ENCODE measurements around the gene UVRAG. TPM values are rescaled to one million over a fixed set of nuclear protein-coding genes. Genes with fewer than 3 reads are reported as not detected.
A peak's percentile ranks its signal among the peaks of the same experiment; 100 is the strongest.
"Not testable (repeated sequence)": the region's sequence is repeated elsewhere in the genome, so short reads cannot be mapped to it uniquely, and the experiment has no call there.

The UVRAG gene
- total RNA-seq, 1 experiment from 2014 or later, result 14.0 TPM

DNA sequence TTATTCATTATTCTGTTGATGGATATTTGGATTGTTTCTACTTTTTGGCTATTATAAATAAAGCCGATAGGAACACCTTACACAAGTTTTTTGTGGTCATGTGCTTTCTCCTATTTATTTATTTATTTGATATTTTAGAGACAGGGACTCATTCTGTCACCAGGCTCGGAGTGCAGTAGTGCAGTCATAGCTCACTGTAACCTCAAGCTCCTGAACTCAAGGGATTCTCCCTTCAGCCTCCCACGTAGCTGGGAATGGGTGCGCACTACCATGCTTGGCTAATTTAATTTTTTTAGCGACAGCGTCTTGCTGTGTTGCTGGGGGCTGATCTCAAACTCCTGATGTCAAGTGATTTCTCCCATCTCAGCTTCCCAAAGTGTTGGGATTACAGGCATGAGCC is 135.1 kb downstream of the UVRAG start:
- DNase-seq (ENCODE audit: low read depth), result no peak

DNA sequence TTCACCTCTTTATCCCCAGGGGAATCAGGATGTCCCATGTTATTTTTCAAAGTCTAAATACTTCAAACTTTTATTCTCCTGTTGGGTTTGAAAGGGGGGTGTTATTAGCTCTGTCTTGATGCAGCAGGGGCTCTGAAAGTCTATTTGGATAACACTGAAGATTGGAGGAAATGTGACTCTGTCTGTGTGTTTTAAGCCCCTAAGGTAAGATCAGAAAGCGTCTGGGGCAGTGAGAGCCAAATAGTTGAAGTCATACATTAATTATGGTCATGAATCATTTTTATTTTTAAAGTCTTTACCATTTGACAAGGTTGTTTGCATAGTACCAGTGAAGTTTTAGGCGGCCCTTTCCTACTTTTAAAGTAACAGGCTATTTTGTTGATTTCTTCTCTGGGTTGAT is 139.0 kb downstream of the UVRAG start:
- no peak for DNase-seq (ENCODE audit: low read depth)

DNA sequence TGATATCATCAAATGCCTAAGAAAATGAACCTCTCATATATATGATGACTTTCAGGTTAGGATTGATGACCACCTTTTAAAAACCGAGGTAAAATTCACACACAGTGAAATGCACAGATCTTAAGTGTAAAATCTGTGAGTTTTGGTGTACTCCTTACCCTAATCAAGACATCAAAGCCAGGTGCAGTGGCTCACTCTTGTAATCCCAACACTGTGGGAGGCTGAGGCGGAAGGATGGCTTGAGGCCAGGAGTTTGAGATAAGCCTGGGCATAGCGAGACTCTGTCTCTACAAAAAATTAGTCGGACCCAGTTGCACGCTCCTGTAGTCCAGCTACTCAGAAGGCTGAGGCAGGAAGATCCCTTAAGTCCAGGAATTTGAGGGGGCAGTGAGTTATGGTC is 140.4 kb downstream of the UVRAG start:
- DNase-seq (ENCODE audit: low read depth), result no peak

DNA sequence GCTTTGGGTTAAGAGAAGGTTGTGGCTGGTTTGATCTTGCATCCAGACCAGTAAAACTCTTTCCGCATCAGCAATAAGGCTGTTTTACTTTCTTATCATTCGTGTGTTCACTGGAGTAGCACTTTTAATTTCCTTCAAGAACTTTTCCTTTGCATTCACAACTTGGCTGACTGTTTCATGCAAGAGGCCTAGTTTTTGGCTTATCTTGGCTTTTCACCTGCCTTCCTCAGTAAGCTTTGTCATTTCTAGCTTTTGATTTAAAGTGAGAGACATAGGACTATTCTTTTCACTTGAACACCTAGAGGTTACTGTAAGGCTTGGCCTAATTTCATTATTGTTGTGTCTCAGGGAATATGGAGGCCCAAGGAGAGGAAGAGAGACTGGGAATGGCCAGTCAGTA is 144.5 kb downstream of the UVRAG start:
- DNase-seq (ENCODE audit: low read depth), result no peak

DNA sequence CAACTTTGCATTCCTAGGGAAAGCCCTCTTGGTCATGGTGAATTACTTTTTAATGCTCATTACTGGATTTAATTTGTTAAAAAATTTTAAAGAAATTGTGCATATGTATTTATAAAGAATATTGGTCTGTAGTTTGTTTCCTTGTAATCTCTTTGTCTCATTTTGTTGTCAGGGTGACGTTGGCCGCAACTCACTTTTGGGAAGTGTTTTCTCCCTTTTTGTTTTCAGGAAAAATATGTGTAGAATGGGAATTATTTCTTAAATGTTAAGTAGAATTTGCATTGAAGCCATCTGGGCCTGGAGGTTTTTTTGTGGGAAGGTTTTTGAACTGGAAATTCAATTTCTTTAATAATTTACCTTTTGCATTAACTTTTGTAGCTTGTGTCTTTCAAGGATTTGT is 149.1 kb downstream of the UVRAG start:
- DNase-seq (ENCODE audit: low read depth), result no peak

DNA sequence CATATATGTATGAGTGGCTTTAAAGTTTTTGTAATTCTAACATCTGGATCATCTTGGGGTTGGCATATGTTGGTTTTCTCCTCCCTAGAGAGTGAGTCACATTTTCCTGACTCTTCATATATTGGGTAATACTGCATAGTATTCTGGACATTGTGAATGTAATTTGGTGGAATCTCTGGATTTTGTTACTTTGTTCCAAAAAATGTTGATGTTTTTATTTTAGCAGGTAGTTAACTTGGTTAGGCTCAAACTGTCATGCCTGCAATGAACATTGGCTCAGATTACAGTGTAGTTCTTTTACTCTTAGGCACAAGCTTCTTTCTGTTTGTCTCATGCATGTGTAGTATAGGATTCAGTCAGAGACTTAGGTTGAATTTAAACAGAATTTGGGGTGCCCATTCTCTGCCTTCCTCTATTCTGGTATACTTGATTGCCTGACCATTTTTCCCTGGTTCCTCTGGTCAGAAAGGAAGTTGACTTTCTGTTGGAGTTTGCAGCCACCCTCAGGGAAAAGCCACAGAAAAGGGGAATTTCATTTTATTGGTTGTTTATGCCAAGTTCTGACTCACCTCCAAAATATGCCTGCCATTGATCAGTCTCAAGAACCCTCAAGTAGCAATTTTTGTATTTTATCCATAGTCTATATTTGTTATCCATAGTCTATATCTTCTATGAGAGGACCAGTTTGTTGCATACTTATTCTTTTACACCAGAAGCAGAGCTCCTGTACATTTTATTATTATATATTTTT is 151.7 kb downstream of the UVRAG start:
- peak; percentile 79 for DNase-seq (ENCODE audit: low read depth)

DNA sequence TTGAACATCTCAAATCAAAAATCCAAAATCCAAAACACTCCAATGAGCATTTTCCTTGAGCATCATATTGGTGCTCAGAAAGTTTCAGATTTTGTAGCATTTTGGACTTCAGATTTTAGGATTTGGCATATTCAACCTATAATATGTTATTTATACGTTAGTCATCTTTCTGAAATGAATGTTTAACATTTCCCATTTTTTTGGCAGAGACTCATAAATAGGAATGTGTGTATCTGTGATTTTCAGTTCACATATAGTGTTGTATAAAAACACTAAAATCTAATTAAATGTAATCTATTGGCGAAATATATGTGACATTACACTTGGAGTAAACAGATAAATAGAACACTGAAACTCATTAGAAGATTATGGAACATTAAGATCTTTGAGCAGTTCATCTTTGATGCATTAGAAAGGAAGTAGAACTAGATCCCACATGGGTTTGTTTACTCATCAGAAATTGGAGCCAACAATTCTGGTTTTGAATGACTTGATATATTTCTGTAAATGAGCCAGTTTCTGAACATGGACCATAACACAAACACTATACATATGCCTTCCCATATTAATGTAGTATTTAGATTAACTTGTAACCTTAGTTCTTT is 153.1 kb downstream of the UVRAG start:
- DNase-seq (ENCODE audit: low read depth), result no peak

DNA sequence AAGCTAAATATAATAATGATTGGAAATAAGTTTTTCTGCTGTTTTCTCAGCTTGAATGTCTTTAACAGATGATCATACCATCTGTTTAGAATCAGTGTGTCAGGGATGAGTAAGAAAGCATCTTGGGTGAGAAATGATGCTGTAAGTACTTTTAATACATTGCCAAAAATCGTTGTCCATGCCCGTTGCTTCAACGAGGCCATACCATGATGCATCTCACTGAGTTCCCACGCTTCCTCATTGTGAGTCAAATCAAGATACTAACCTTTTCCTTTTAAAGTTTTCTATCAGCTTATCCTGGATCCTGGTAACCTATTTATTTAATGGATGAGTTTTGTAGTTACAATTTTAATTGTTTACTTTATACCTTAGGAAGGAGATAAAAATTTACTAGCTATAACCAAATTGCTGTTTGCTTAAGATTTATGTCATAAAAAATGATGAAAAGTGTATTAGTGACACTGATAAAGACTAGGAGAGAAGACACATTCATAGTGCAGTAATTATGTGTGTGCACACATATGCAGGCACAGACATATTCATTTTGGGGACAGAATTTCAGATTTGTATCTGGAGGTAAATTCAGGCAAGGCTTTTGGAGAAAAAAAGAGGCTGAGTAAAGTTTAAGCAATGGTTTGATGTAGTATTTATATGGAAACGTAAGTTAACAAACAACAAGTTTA is 154.8 kb downstream of the UVRAG start:
- DNase-seq (ENCODE audit: low read depth), result peak; percentile 13

DNA sequence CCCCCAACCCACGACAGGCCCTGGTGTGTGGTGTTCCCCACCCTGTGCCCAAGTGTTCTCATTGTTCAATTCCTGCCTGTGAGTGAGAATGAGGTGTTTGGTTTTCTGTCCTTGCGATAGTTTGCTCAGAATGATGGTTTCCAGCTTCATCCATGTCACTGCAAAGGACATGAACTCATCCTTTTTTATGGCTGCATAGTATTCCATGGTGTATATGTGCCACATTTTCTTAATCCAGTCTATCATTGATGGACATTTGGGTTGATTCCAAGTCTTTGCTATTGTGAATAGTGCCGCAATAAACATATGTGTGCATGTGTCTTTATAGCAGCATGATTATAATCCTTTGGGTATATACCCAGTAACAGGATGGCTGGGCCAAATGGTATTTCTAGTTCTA is 158.7 kb downstream of the UVRAG start:
- DNase-seq (ENCODE audit: low read depth), result not testable (repeated sequence)

DNA sequence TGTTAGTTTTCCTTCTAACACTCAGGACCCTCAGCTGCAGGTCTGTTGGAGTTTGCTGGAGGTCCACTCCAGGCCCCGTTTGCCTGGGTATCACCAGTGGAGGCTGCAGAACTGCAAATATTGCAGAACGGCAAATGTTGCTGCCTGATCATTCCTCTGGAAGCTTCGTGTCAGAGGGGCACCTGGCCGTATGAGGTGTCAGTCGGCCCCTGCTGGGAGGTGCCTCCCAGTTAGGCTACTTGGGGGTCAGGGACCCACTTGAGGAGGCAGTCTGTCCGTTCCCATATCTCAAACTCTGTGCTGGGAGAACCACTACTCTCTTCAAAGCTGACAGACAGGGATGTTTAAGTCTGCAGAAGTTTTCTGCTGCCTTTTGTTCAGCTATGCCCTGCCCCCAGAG is 164.1 kb downstream of the UVRAG start:
- not testable (repeated sequence) for DNase-seq (ENCODE audit: low read depth)

DNA sequence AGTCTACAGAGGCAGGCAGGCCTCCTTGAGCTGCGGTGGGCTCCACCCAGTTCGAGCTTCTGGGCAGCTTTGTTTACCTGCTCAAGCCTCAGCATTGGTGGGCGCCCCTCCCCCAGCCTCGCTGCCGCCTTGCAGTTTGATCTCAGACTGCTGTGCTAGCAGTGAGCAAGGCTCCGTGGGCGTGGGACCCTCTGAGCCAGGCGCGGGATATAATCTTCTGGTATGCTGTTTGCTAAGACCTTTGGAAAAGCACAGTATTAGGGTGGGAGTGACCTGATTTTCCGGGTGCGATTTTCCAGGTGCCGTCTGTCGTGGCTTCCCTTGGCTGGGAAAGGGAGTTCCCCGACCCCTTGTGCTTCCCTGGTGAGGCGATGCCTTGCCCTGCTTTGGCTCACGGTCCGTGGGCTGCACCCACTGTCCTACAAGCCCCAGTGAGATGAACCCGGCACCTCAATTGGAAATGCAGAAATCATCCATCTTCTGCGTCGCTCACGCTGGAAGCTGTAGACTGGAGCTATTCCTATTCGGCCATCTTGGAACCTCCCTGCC is 164.5 kb downstream of the UVRAG start:
- DNase-seq (ENCODE audit: low read depth), result not testable (repeated sequence)

DNA sequence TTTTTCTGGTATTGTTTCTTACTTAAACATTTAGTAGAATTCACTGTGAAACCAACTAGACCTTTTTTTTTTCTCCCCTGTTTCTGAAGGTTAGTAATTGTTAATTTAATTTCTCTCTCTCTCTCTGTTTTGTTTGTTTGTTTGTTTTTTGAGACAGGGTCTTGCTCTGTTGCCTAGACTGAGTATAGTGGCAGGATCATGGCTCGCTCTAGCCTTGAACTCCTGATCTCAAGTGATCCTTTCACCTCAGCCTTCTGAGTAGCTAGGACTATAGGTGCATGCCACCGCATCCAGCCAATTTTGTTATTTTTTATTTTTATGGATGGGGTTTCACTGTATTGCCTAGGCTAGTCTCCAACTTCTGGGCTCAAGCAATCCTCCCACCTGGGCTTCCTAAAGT is 165.0 kb downstream of the UVRAG start:
- DNase-seq (ENCODE audit: low read depth), result no peak

DNA sequence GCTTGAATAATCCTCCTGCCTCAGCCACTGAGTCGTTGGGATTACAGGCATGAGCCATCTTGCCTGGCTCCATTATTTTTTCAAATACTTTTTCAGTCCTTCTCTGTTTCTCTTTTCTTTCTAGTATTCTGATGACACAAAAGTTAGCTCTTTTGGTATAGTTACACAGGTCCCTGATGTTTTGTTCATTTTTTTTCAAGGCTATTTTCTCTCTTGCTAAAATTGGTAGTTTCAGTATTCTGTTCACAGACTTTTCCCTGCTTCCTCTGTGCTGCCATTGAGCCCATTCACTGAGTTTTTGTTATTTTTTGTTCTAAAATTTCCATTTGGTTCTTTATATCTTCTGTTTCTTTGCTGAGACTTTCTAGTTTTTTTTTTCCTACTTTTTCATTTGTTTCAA is 166.5 kb downstream of the UVRAG start:
- no peak for DNase-seq (ENCODE audit: low read depth)

DNA sequence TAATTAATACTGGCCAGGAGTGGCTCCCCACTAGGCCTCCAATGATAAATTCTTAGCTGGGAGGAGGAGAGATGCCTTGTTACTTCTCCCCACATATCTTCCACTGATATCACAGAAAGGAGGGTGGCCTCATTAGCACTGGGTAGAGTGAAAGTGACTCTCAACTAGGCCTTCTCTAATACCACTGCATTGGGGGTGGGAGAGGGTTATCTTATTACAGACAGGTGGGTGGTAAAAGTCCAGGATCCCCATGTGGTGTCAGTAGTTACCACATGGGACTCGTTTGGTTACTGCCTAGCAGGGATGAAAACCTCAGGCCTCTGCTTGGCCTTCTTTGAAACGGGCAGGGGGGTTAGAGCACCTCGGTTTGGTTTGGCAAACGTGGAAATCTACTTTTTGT is 167.3 kb downstream of the UVRAG start:
- DNase-seq (ENCODE audit: low read depth), result no peak

DNA sequence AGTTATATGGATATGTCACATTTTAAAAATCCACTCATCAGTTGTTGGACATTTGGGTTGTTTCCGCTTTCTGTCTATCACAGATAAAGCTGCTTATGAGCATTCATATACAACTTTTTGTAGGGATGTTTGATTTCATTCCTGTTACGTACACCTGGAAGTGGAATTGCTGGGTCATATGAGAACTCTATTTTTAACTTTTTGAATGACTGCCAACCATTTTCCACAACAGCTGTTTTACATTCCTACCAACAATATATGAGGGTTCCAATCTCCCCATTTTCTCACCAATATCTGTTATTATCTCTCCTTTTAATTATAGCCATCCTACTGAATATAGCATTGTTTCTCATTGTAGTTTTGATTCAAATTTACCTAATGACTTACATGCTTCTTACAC is 172.0 kb downstream of the UVRAG start:
- DNase-seq (ENCODE audit: low read depth), result no peak

DNA sequence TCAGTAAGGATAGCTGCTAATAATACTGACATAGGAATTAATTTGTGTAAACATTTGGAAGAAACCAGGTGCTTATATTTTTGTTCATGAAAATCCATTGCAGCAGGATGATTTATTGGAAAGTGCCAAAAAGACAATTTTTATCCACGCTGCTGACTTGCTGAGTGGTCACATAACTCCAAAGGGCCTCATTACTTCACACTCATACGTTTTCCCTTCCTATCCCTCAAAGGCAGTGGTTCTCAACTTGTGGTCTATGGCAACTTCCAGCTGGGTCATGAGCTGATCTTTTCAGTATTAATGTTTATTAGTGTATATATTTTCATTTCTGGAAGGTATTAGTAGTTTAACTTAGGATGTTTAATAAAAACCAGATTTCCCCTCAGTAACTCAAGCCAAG is 178.1 kb downstream of the UVRAG start:
- no peak for DNase-seq (ENCODE audit: low read depth)

DNA sequence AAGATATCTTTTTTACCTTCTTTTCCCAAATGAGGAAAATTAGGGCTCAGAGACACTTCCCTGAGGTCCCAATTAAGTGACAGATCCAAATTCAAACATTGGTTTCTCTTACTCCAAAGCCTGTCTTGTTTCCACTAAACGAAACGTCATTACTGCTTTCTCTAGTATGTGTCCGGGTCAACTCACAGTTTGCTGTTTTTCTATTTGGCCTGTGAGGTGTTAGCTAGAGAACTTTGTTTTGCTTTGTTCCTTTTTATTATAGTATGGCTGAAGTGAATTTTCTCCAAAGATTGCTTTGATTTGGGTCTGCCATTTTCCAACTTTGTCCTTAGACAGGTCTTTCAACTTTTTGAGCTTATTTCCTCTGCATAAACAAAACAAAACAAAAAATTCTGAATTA is 179.6 kb downstream of the UVRAG start:
- DNase-seq (ENCODE audit: low read depth), result no peak

DNA sequence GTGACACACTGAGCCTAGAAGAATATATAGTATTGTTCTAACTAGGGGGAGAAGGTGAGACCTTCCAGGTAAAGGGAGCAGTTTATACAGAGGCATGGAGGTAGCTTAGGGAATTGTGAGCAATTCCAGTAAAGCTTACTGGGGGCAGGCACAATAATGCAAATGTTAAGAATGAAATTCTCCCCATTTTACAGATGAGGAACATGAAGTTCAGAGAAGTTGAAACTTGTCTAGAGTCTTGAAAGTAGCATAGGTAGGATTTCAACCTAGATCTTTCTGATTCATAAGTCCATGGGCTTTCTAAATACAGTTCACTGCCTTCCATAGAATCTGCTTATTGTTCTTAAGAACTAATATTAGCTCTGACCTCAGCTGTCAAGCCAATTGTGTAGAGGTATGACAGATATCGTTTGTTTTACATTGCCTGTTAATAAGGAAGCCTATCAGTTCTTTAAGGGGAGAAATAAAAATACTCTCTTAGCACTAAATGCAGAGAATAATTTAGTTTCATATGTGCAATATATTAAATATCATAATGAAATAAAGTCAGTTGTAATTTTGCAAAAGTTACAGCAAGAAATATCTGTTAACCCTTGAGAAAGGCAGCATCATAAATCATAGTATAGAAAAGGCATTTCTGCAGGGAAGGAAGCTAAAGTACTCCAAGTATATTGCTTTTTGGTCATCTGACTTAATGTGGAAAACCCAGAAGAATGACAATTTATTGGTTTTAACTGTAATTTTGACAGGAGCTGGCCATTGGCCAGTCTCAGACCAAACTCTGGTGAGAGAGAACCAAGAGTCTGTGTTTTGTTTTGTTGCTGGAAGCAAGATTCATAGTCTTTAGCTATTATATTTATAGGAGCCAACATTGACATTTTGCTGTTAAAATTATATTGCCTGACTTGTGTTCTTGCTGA is 181.8 kb downstream of the UVRAG start:
- DNase-seq (ENCODE audit: low read depth), result no peak

DNA sequence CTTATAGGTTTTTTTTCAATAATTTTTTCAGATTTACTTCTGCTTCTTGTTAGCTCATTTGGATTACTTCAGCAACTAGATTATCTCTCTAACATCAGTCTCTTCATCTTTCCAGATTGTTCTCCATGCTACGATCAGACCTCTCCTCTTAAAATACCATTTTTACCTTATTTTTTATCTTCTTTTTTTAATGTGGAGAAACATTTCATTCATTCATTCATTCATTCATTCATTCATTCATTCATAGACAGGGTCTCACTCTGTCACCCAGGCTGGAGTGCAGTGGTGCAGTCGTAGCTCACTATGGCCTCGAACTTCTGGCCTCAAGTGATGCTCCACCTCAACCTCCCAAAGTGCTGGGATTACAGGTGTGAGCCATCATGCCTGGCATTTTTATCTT is 189.4 kb downstream of the UVRAG start:
- DNase-seq (ENCODE audit: low read depth), result no peak

DNA sequence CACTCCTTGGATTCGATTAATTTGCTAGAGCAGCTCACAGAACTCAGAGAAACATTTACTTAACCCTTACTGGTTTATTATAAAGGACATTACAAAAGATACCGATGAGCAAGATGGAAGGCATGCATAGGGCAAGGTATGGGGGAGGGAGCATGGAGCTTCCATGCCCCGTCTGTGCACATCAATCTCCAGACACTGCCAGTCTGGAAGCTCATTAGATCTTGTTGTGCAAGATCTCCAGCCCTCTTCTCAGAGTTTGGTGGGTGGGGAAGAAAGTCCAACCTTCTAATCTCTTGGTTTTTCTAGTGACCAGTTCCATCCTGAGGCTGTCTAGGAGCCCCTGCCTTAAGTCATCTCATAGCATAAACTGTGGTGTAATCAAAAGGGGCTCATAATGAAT is 190.7 kb downstream of the UVRAG start:
- peak; percentile 48 for DNase-seq (ENCODE audit: low read depth)

DNA sequence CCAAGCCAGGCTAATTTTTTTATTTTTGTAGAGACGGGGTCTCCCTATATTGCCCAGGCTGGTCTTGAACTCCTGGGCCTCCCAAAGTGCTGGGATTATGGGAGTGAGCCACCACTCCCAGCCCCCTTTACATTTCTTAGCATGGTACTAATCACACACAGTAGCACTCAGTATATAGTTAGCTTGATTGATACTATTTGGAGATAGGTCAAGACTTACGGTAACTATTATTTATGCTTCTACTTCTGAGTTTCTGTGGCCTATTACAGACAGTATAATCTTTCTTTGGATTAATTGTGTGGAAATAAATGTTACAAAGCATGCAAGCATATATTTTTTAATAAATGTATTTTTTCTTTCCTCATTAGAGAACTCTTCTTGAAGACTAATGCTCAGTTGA is 192.2 kb downstream of the UVRAG start:
- peak; percentile 8 for DNase-seq (ENCODE audit: low read depth)
